Esophagus muscularis mucosa (tissue), 4 donors: ENCODE data around the gene EMC10. TPM values are rescaled to one million over a fixed set of nuclear protein-coding genes. Genes with fewer than 3 reads are reported as not detected.
A peak's percentile ranks its signal among the peaks of the same experiment; 100 is the strongest.

ENCODE experiments used
- DNase-seq: peaks from one replicate; pipeline ENCODE4 v3.0.0-alpha.2; 2017; ENCODE audit errors: extremely low spot score
- H3K27ac ChIP-seq, 4 donors: fragments of 200-600 bp; sonication (generic); replicated peaks in 1 of 4; 1 replicate in 3 of 4; 2 replicates in 1 of 4; pipeline ENCODE4 v1.5.1; 2016 to 2019; ENCODE audit warnings: mild to moderate bottlenecking in 1 of 4
- H3K27me3 ChIP-seq, 4 donors: fragments of 200-600 bp; sonication (generic); one replicate each; pipeline versions ENCODE4 v1.5.1 to v1.6.0; 2016 to 2019
- H3K36me3 ChIP-seq, 4 donors: fragments of 200-600 bp; sonication (generic); one replicate each; pipeline ENCODE4 v1.5.1; 2016 to 2019
- H3K4me1 ChIP-seq, 4 donors: fragments of 200-600 bp; sonication (generic); one replicate each; pipeline ENCODE4 v1.5.1; 2016 to 2019
- H3K4me3 ChIP-seq, 4 donors: fragments of 200-600 bp; sonication (generic); 1 replicate in 2 of 4; 2 replicates in 2 of 4; pipeline ENCODE4 v1.5.1; 2016 to 2019; ENCODE audit warnings: mild to moderate bottlenecking in 4 of 4, moderate library complexity in 1 of 4
- H3K9me3 ChIP-seq, 4 donors: fragments of 200-600 bp; sonication (generic); 1 replicate in 3 of 4; 2 replicates in 1 of 4; pipeline ENCODE4 v1.5.1; 2016 to 2019
- EP300 ChIP-seq: sonication (generic); formaldehyde crosslinking; IDR thresholded peaks from one replicate; pipeline ENCODE4 v1.6.1; 2017; ENCODE audit warnings: antibody characterized with exemption
- POLR2A ChIP-seq: fragments of 450-650 bp; IDR thresholded peaks from one replicate; pipeline ENCODE4 v1.6.1; 2017; ENCODE audit warnings: antibody characterized with exemption, moderate library complexity, mild to moderate bottlenecking, low read depth
- POLR2AphosphoS5 ChIP-seq, 2 donors: sonication (generic); formaldehyde crosslinking; IDR thresholded peaks; one replicate each; pipeline ENCODE4 v1.6.1; 2017; ENCODE audit warnings: antibody characterized with exemption in 2 of 2
- WGBS: methylation state at CpG from one replicate; pipeline ENCODE4 v1.1.5; 2018; 5-methylcytosine and 5-hydroxymethylcytosine counted together
- intact Hi-C: fragments of 100-400 bp; cut with DNase I; formaldehyde crosslinking; loops from one replicate; pipeline ENCODE4 v1.15.1; 2023
- total RNA-seq, 4 donors: library from RNA; depleted of rRNA; stranded (reverse); fragments of >200 nt; gene quantifications; one replicate each; pipeline versions ENCODE4 v1.1.0 to v1.2.1, GENCODE V29; 2016
- TF ChIP-seq, protein P1 (sequence below), 3 experiments: fragments of 200-600 bp in 2 of 3; fragments of 450-650 bp in 1 of 3; sonication (generic) in 2 of 3; IDR thresholded peaks; one replicate each; pipeline ENCODE4 v1.5.1; 2017 to 2019; ENCODE audit warnings: antibody characterized with exemption in 3 of 3, mild to moderate bottlenecking in 2 of 3, moderate library complexity in 1 of 3

EMC10 gene
- total RNA-seq, 4 donors from 2014 or later: 41.1 to 79.1 (median 59.7) TPM

DNA sequence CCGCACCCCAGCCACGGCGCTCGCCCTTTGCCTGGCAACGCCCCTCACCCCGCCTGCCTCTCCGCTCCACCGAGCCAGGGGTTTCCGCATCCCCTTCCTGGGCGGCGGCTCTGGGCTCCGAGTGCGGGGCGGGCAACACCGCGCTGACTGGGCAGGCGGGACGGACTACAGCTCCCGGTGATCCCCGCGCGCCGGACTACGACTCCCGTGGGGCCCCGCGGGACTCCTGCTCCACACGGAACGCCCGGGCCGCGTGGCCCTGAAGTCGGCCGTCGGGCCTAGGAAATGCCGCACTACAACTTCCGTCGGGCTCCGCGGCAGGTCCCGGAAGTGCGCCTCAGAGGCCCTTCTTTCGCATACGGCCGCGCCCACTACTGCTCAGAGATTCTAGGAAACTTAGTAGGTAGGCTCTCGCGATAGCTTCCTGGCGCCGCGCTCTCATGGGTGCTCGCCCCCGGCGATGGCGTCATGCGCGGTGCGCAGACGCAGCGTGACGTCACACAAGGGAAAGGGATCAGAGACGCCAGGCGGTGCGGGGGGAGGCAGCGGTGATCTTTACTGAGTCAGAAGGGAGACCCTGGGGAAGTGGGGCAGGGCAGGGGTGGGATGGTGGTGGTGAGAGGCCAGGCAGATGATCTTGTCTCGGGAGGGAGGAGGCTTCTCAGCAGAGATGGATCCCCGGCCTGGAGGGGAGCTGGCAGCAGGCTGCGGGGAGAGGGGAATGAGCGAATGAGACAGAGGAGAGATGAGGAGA is 34.9 kb downstream of the EMC10 start, which contains the start of gene JOSD2:
Gene JOSD2, minus strand, starts transcription at position 123 of the 754 bp plus-strand sequence. CDS start 760 bp downstream, outside the sequence.
- peaks cover 0 to 11% (median 2%) of the 10 kb centered on the region in 4 donors for H3K36me3 ChIP-seq
- H3K27ac ChIP-seq: peak within 1 kb of the TSS; percentile 75 to 81 (median 77)
- DNase-seq: peak; percentile 100
- 2% methylated on average over 39 of the region's 69 CpGs for WGBS
- peaks cover 0 to 21% (median 0%) of the 10 kb centered on the region in 4 donors for H3K27me3 ChIP-seq
- no peaks in the 10 kb centered on the region for H3K9me3 ChIP-seq
- TF ChIP-seq EP300: no peak
- TF ChIP-seq, protein P1, sequence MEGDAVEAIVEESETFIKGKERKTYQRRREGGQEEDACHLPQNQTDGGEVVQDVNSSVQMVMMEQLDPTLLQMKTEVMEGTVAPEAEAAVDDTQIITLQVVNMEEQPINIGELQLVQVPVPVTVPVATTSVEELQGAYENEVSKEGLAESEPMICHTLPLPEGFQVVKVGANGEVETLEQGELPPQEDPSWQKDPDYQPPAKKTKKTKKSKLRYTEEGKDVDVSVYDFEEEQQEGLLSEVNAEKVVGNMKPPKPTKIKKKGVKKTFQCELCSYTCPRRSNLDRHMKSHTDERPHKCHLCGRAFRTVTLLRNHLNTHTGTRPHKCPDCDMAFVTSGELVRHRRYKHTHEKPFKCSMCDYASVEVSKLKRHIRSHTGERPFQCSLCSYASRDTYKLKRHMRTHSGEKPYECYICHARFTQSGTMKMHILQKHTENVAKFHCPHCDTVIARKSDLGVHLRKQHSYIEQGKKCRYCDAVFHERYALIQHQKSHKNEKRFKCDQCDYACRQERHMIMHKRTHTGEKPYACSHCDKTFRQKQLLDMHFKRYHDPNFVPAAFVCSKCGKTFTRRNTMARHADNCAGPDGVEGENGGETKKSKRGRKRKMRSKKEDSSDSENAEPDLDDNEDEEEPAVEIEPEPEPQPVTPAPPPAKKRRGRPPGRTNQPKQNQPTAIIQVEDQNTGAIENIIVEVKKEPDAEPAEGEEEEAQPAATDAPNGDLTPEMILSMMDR (IDR thresholded peaks at IDR 0.05): peak in 2 of 3 experiments; percentile 6 to 35
- peak; percentile 90 to 95 for TF ChIP-seq POLR2AphosphoS5 (IDR thresholded peaks at IDR 0.05)
- TF ChIP-seq POLR2A: peak; percentile 67
- H3K4me3 ChIP-seq: peak within 1 kb of the TSS; percentile 65 to 87 (median 72)
- peaks cover 17 to 25% (median 22%) of the 10 kb centered on the region in 4 donors for H3K4me1 ChIP-seq
- intact Hi-C loops: no loop called here

- Histone ChIP-seq H3K4me1 (peaks cover 17 to 25% (median 22%) of the 10 kb centered on the region in 4 donors), H3K27me3 (peaks cover 0 to 29% (median 0%) of the 10 kb centered on the region in 4 donors), H3K4me3 (peak overlapping the region in 2 of 4 donors; percentile 65 to 79), H3K36me3 (peaks cover 0 to 6% (median 0%) of the 10 kb centered on the region in 4 donors), H3K27ac (peak overlapping the region in 2 of 4 donors; percentile 75 to 81), H3K9me3 (no peaks in the 10 kb centered on the region)
- 89% methylated on average over 25 of the region's 36 CpGs for WGBS
- peak; percentile 86 for DNase-seq
- intact Hi-C loops: no loop called here
- TF ChIP-seq EP300: no peak
- TF ChIP-seq POLR2A: no peak
- TF ChIP-seq POLR2AphosphoS5 (IDR thresholded peaks at IDR 0.05): no peak
- TF ChIP-seq, protein P1 (IDR thresholded peaks at IDR 0.05): no peak
Observed at GRCh38 chr19:50512112-50512998, 36.0 kb downstream of the EMC10 start.

- TF ChIP-seq POLR2A: no peak
- TF ChIP-seq, protein P1 (IDR thresholded peaks at IDR 0.05): no peak
- TF ChIP-seq EP300: no peak
- no peak for TF ChIP-seq POLR2AphosphoS5 (IDR thresholded peaks at IDR 0.05)
- Histone ChIP-seq H3K27ac (no peak overlapping the region), H3K4me3 (no peak overlapping the region), H3K27me3 (peaks cover 0 to 31% (median 0%) of the 10 kb centered on the region in 4 donors), H3K4me1 (peaks cover 17 to 25% (median 22%) of the 10 kb centered on the region in 4 donors), H3K9me3 (no peaks in the 10 kb centered on the region), H3K36me3 (peaks cover 0 to 12% (median 0%) of the 10 kb centered on the region in 4 donors)
- DNase-seq: peak; percentile 79
- WGBS: 58% methylated on average over 9 of the region's 12 CpGs
- intact Hi-C loops: no loop called here
Observed at GRCh38 chr19:50512999-50513745, 36.9 kb downstream of the EMC10 start.

DNA sequence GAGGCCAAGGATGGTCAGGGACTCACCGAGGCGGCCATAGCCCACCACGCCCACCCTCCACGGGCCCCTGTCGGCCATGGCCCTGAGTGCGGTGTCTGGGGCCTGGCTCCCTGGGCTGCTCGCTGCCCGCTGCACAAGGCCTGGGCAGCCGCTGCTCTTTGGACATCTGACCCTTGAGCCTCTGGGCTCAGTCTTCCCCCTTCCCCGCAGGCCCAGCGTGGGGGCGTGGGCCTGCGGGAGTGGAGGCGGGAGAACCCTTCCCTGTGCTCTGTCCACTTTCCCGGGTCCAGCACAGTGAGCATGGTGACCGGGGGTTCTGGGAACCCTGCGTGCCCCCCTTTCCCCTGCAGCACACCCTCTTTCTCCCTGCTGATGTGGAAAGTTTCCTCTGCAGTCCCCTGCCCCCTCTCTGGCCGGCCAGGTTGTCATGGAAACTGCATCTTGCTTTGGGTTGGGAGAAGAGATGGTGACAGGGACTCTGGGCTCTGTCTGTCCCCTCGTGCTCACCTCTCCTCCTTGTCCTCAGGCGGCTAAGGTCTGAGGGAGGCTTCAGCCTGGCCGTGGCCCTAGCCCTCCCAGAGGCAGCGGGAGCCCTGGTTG is 37.5 kb downstream of the EMC10 start, which contains the start of gene ASPDH:
Gene ASPDH, minus strand, starts transcription at position 168 of the 600 bp plus-strand sequence. Its CDS starts 90 bp downstream, at position 78.
- peaks cover 17 to 25% (median 22%) of the 10 kb centered on the region in 4 donors for H3K4me1 ChIP-seq
- no peak within 1 kb of the TSS for H3K4me3 ChIP-seq
- peaks cover 0 to 13% (median 0%) of the 10 kb centered on the region in 4 donors for H3K36me3 ChIP-seq
- no peak within 1 kb of the TSS for H3K27ac ChIP-seq
- H3K9me3 ChIP-seq: no peaks in the 10 kb centered on the region
- TF ChIP-seq POLR2AphosphoS5 (IDR thresholded peaks at IDR 0.05): no peak
- TF ChIP-seq EP300: no peak
- no peak for TF ChIP-seq POLR2A
- TF ChIP-seq, protein P1 (IDR thresholded peaks at IDR 0.05): no peak
- intact Hi-C loops: no loop called here
- peaks cover 0 to 33% (median 0%) of the 10 kb centered on the region in 4 donors for H3K27me3 ChIP-seq
- DNase-seq: no peak
- 38% methylated on average over 19 of the region's 22 CpGs for WGBS
